ENCODE results near the gene MCUB. TPM values are rescaled to one million over a fixed set of nuclear protein-coding genes. Genes with fewer than 3 reads are reported as not detected.

The MCUB gene
- total RNA-seq, 1 experiment from 2014 or later = 18.6 TPM

DNA sequence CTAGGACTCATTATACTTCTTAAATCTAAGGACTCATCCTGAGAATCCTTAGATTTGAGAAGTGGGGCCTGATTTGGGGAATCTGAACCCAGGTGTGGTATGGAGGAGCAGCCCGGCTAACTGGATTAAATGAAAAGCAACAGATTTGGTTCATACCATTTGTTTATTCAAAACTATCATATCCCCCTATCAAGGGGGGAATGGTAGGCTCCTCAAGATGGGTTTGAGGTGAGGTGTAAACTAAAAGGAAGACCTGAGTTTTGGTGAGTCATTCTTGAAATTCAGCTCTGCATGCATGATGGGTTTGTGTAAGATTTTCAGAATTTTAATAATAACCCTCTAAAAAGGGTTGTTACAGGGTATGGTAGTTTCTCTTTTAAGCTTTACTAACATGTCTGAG lies 89.8 kb downstream of the MCUB start:
- POLR2A ChIA-PET = no interaction called here
- intact Hi-C loops (cut with micrococcal nuclease) = loop anchor here (5.0 kb wide), 1 partner anchor 228 kb away; no protein-coding TSS in a partner anchor

DNA sequence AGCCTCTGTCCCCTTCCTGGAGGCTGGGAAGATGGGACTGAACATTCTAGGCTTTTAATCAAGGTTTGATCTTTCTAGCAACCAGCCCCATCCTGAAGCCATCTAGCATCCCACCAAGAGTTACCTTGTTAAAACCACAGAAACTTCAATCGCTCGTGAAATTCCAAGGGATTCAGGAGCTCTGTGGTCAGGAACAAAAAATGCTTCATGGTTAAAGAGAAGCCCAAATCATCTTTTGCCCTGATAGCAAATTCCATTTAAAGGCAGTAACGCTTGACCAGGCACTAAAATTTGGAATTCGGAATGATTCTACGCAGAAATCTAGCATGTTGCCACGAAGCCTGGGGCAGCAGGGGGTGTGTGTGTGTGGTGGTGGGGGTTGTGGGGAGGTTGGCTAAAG lies 95.3 kb downstream of the MCUB start:
- DNase-seq (ENCODE audit: low read depth, low spot score) (no peak), ATAC-seq (no peak)
- Histone ChIP-seq H3K4me1 (ENCODE audit: control insufficient read depth in 1 of 2, insufficient read depth in 2 of 2, low read length in 2 of 2) (no peaks in the 10 kb centered on the region), H3K27ac (ENCODE audit: low read depth, low read length) (no peak overlapping the region), H3K9me2 (ENCODE audit: insufficient read depth) (no peaks in the 10 kb centered on the region), H3K9me3 (ENCODE audit: control insufficient read depth in 1 of 2, insufficient read depth in 1 of 2, low read depth in 1 of 2, low read length in 2 of 2) (no peaks in the 10 kb centered on the region), H4K20me1 (ENCODE audit: insufficient read depth) (no peaks in the 10 kb centered on the region), H2AFZ (ENCODE audit: low read depth, low read length, poor library complexity, severe bottlenecking) (no peak overlapping the region), H3K9ac (ENCODE audit: low read length) (no peak overlapping the region), H3K79me2 (ENCODE audit: insufficient read depth, low read length) (no peaks in the 10 kb centered on the region), H3K27me3 (ENCODE audit: insufficient read depth, low read length) (no peaks in the 10 kb centered on the region), H3K4me2 (ENCODE audit: low read length) (no peak overlapping the region), H3K36me3 (ENCODE audit: control insufficient read depth in 1 of 2, insufficient read depth in 2 of 2, low read length in 2 of 2) (no peaks in the 10 kb centered on the region), H3K4me3 (replicated peaks in 1 of 2; ENCODE audit: low read depth in 1 of 2, low read length in 2 of 2) (no peak overlapping the region)
- no TSS peak for BruUV-seq (replicated peaks)
- RAD21 ChIA-PET (ENCODE audit: low non-redundant PET in 1 of 2, low total read pairs in 2 of 2, uncharacterized antibody in 2 of 2, unreplicated experiment in 2 of 2) = no interaction called here
- POLR2A ChIA-PET = no interaction called here
- CTCF ChIA-PET = no interaction called here
- intact Hi-C loops (cut with micrococcal nuclease) = no loop called here
- TF ChIP-seq, protein P1, sequence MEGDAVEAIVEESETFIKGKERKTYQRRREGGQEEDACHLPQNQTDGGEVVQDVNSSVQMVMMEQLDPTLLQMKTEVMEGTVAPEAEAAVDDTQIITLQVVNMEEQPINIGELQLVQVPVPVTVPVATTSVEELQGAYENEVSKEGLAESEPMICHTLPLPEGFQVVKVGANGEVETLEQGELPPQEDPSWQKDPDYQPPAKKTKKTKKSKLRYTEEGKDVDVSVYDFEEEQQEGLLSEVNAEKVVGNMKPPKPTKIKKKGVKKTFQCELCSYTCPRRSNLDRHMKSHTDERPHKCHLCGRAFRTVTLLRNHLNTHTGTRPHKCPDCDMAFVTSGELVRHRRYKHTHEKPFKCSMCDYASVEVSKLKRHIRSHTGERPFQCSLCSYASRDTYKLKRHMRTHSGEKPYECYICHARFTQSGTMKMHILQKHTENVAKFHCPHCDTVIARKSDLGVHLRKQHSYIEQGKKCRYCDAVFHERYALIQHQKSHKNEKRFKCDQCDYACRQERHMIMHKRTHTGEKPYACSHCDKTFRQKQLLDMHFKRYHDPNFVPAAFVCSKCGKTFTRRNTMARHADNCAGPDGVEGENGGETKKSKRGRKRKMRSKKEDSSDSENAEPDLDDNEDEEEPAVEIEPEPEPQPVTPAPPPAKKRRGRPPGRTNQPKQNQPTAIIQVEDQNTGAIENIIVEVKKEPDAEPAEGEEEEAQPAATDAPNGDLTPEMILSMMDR (IDR thresholded peaks at IDR 0.05 in 2 of 3, conservative IDR thresholded peaks at IDR 0.05 in 1 of 3; ENCODE audit: borderline replicate concordance in 1 of 3, insufficient read depth in 1 of 3, low read depth in 2 of 3, low read length in 2 of 3) = no peak
- TF ChIP-seq ZFX (IDR thresholded peaks at IDR 0.05) (no peak), SP1 (IDR thresholded peaks at IDR 0.05; ENCODE audit: low read depth) (no peak)
- TF ChIP-seq, protein P2, sequence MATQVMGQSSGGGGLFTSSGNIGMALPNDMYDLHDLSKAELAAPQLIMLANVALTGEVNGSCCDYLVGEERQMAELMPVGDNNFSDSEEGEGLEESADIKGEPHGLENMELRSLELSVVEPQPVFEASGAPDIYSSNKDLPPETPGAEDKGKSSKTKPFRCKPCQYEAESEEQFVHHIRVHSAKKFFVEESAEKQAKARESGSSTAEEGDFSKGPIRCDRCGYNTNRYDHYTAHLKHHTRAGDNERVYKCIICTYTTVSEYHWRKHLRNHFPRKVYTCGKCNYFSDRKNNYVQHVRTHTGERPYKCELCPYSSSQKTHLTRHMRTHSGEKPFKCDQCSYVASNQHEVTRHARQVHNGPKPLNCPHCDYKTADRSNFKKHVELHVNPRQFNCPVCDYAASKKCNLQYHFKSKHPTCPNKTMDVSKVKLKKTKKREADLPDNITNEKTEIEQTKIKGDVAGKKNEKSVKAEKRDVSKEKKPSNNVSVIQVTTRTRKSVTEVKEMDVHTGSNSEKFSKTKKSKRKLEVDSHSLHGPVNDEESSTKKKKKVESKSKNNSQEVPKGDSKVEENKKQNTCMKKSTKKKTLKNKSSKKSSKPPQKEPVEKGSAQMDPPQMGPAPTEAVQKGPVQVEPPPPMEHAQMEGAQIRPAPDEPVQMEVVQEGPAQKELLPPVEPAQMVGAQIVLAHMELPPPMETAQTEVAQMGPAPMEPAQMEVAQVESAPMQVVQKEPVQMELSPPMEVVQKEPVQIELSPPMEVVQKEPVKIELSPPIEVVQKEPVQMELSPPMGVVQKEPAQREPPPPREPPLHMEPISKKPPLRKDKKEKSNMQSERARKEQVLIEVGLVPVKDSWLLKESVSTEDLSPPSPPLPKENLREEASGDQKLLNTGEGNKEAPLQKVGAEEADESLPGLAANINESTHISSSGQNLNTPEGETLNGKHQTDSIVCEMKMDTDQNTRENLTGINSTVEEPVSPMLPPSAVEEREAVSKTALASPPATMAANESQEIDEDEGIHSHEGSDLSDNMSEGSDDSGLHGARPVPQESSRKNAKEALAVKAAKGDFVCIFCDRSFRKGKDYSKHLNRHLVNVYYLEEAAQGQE (IDR thresholded peaks at IDR 0.05; ENCODE audit: low read depth) = no peak
- TF ChIP-seq, protein P3, sequence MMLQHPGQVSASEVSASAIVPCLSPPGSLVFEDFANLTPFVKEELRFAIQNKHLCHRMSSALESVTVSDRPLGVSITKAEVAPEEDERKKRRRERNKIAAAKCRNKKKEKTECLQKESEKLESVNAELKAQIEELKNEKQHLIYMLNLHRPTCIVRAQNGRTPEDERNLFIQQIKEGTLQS (IDR thresholded peaks at IDR 0.05) = no peak
- TF ChIP-seq, protein P4, sequence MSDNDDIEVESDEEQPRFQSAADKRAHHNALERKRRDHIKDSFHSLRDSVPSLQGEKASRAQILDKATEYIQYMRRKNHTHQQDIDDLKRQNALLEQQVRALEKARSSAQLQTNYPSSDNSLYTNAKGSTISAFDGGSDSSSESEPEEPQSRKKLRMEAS (IDR thresholded peaks at IDR 0.05) = no peak

More for the DNA sequence above, 89.8 kb downstream of the MCUB start:
- no peak overlapping the region for H3K4me3 ChIP-seq (replicated peaks in 1 of 2; ENCODE audit: low read depth in 1 of 2, low read length in 2 of 2)
- BruUV-seq (replicated peaks) = no TSS peak
- H3K9me3 ChIP-seq (ENCODE audit: control insufficient read depth in 1 of 2, insufficient read depth in 1 of 2, low read depth in 1 of 2, low read length in 2 of 2) = 0 out of 4 replicates have a peak, but pooled peaks cover 0 to 3% of the 10 kb centered on the region in 2 experiments
- RAD21 ChIA-PET (ENCODE audit: low non-redundant PET in 1 of 2, low total read pairs in 2 of 2, uncharacterized antibody in 2 of 2, unreplicated experiment in 2 of 2) = no interaction called here
- H3K4me1 ChIP-seq (ENCODE audit: control insufficient read depth in 1 of 2, insufficient read depth in 2 of 2, low read length in 2 of 2) = no peaks in the 10 kb centered on the region
- ATAC-seq (no peak), DNase-seq (ENCODE audit: low read depth, low spot score) (no peak)
- no peaks in the 10 kb centered on the region for H3K36me3 ChIP-seq (ENCODE audit: control insufficient read depth in 1 of 2, insufficient read depth in 2 of 2, low read length in 2 of 2)
- CTCF ChIA-PET = no interaction called here
- H3K27ac ChIP-seq (ENCODE audit: low read depth, low read length) = no peak overlapping the region
- H3K9ac ChIP-seq (ENCODE audit: low read length) = no peak overlapping the region
- H2AFZ ChIP-seq (ENCODE audit: low read depth, low read length, poor library complexity, severe bottlenecking) = no peak overlapping the region
- no peaks in the 10 kb centered on the region for H3K79me2 ChIP-seq (ENCODE audit: insufficient read depth, low read length)
- H3K27me3 ChIP-seq (ENCODE audit: insufficient read depth, low read length) = no peaks in the 10 kb centered on the region
- no peaks in the 10 kb centered on the region for H4K20me1 ChIP-seq (ENCODE audit: insufficient read depth)
- no peak for TF ChIP-seq CBX3 (IDR thresholded peaks at IDR 0.05; ENCODE audit: low read depth)
- no peak for TF ChIP-seq ZFX (IDR thresholded peaks at IDR 0.05)
- TF ChIP-seq FOSL1 (IDR thresholded peaks at IDR 0.05; ENCODE audit: low read depth) = no peak
- no peak for TF ChIP-seq RAD21 (IDR thresholded peaks at IDR 0.05; ENCODE audit: low read depth)
- TF ChIP-seq, protein P3 (IDR thresholded peaks at IDR 0.05) = no peak
- TF ChIP-seq, protein P1 (IDR thresholded peaks at IDR 0.05 in 2 of 3, conservative IDR thresholded peaks at IDR 0.05 in 1 of 3; ENCODE audit: borderline replicate concordance in 1 of 3, insufficient read depth in 1 of 3, low read depth in 2 of 3, low read length in 2 of 3) = no peak
- no peak overlapping the region for H3K4me2 ChIP-seq (ENCODE audit: low read length)
- H3K9me2 ChIP-seq (ENCODE audit: insufficient read depth) = no peaks in the 10 kb centered on the region
